ENCODE results near the gene MYO18B.

The MYO18B gene

GRCh38 chr22:26008587-26008986 is 266.6 kb downstream of the MYO18B start:
- DNase-seq = no peak

DNA sequence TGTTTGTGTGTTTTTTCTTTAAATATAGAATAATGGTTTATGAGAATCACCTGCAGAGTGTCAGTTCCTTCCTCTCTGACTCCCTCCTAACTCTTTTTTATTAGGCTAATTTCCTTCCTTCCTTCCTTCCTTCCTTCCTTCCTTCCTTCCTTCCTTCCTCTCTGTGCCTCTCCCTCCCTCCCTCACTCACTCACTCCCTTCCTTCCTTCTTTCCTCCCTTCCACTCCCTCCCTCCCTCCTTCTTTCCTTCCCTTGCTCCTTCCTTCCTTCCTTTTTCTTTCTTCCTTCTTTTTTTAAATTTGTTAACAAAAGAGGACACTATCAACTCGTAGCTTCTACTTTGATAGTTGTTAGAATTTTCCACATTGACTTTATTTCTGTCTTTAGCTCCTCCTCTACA is 274.9 kb downstream of the MYO18B start:
- no peak for DNase-seq

DNA sequence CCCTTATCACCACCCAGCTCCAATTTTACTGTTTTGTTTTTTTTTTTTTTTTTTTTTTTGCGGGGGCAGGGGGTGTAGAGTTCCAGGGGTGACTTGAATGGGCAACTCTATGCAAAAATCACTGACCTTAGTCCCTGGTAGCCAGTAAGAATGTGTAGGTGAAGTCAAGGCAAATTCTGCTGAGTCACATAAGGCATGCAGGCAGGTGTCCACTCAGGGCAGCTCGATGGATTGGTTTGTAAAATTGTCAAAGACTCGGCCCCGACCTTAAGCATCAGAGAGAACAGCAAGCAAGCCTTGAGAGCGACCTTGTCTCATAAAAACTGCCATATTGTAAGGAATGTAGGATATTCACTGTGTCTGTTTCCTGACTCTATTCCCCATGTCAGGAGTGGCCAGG is 275.9 kb downstream of the MYO18B start:
- DNase-seq = no peak

DNA sequence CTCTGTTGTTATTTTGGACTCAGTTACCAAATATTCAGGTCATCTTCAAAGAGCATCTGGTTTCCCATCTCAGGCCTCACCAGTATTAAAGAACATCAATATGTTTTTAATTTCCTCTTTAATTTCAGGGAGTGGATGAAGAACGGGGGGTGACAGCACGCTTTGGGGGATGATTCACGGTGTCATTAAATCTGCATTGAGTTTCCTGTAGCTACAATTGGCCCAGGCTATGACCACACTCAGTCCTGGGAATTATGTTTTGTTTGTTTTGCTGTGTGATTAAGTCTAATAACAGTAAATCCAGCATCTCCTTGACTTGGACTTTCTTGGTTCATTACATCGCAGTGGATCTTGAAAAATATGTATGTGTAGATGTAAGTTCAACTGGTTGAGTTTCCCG is 277.6 kb downstream of the MYO18B start:
- DNase-seq = no peak

GRCh38 chr22:26021516-26021915 is 279.5 kb downstream of the MYO18B start:
- no peak for DNase-seq

DNA sequence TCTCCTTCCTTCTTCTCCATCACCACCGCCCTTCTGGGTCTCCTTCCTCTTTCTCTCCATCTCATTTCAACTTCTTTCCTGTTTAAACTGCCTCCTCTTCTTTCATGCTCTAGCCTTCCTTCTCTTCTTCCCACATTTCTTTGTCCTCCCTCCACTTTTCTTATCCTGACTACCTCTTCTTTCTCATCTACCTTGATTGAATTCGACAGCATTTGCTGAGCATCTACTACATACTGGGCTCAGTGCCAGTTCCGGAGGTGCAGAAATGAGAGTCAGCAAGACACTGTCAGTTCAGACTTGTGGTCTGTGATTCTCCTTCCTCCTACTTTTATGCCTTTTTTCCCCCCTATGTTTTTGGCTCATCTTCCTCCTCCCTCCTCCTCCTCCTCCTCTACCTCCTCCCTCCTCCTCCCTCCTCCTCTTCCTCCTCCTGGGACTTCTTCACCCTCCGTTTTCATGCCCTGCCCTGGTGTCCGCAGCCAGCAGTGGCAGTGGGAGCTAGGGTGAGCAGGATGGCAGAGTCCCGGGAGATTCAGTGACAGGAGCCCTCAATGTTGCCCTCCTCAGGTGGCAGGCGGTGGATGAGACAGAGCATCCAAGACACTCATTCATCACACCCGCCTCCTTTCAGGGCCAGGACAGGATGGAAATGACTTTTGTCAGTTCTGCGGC is 281.3 kb downstream of the MYO18B start:
- DNase-seq = no peak

DNA sequence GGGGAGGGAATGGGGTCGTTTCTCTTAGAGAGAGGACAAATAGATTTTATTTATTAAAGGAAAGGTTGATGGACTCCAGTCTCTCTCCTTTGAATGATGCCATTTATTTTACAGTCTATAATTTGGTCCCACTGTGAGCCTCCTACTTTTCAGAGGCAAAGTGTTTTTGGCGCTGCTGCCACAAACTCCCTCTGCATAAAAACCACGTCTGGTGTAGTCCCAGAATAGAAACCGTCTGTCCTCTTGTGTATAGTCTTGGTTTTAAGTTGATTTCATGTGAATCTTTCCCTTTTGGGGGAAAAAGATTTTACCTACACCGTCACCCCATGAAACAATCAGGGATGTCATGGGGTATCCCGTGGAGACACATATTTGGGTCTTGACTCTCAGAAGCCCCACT is 283.6 kb downstream of the MYO18B start:
- no peak for DNase-seq

GRCh38 chr22:26027341-26027740 is 285.4 kb downstream of the MYO18B start:
- DNase-seq = no peak

DNA sequence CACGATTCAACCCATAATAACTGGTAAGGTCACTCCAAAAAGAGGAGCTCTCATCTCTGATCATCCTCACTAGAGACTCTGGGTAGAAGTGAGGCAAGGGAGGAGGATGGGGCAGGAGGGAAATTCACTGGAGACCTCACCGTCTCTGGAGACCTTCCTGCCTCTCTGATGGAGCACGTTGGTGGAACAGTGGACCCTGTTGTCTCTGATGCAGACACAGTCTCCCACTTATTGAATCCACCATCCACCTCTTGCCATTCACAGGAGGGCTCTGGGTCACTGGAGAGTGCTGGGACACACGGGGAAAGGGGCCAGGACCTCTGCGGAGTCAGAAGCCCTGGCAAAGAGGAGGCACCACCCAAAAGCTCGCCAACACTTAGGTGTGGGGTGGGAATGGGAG is 289.7 kb downstream of the MYO18B start:
- no peak for DNase-seq

DNA sequence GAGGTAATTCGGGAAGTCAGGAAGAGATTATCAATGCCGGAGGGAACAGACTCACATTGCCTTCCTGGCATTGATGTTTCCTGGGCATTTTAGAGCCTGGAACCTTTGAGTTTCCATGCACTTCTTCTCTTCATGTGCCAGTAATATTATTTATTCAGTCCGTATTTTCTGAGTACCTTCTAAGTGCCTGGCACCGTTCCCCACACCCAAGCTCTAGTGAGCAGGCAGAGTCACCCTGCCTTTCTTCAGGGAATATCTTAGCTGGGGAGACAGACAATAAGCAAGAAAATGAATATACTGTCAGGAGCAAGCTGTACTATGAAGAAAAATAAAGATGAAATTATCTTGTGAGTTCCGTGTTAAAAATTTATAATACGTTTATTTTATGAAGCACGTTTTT is 291.1 kb downstream of the MYO18B start:
- no peak for DNase-seq

- no peak for DNase-seq
Observed at GRCh38 chr22:26033586-26033985, 291.6 kb downstream of the MYO18B start.

DNA sequence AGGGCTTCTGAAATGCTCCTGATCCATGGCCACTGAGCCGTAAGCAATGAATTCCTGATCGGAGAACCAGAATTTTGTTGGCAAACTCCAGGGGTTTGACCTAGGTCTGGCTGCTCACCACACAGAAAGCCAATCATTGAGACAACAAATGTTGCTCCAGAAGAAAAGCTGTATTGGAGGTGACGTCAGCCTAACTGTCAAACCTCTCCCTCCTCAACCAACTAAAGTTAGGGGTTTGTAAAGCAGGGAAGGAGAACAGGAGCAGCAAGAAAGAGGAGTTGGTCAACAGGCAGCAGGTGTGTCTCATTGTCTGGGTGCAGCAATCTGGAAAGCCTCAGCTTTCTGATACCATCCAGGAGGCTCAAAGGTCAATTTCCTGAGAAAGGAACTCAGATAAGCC is 293.5 kb downstream of the MYO18B start:
- no peak for DNase-seq

- DNase-seq = no peak
Observed at GRCh38 chr22:26038365-26038764, 296.4 kb downstream of the MYO18B start.

DNA sequence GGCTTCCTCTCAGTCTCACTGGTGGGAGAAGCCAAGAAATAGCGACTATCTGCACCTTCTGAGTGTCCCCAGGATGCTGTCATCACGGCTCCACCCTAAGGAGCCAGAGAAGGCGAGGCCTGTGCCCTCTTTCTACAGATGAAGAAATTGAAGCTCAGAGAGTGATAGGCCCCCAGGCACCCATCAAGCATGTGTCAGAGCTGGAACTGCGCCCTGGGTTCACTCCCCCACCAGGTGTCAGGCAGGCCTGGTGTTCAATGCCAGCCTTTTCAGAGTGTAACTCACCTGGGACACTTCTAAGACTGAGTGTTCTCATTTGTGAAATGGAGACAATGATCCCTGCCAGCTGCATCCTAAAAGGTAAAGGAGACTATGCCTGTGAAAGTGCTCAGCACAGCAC is 299.9 kb downstream of the MYO18B start:
- DNase-seq = no peak

DNA sequence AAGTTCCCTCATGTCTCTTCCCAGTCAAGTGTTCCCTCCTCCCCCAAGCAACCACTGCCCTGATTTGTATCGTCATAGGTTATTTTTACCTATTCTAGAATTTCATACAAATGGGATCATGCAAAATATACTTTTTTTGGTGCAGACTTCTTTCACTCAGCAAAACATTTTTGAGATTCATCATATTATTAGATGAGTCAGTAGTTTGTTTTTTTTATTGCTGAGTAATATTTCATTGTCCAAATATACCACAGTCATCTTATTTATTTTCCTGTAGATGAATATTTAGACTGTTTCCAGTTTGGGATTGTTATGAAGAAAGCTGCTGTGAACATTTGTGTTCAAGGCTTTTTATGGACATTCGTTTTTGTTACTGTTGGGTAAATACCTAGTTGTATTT is 301.0 kb downstream of the MYO18B start:
- no peak for DNase-seq

DNA sequence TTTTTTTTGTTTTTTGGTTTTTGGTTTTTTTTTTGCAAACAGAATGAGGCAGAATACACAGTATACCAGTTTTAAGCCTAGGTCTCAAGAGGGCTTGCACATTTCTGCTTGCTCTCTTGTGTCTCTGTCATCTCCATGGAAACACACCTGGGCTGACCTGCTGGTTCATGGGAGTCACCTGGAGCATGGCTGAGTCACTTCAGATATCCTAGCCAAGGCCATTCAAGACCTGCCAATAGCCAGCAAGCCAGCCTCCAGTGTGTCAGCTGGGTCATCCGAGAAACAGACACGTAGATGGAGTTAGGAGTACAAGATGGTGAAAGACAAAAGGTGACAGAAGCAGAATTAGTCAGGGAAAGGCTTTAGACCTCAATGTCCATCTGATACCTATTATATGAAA is 303.1 kb downstream of the MYO18B start:
- DNase-seq = no peak

GRCh38 chr22:26045860-26046259 is 303.9 kb downstream of the MYO18B start:
- no peak for DNase-seq

GRCh38 chr22:26047516-26047915 is 305.5 kb downstream of the MYO18B start:
- DNase-seq = no peak

GRCh38 chr22:26047920-26048319 is 305.9 kb downstream of the MYO18B start:
- DNase-seq = no peak

- DNase-seq = no peak
Observed at GRCh38 chr22:26050079-26050478, 308.1 kb downstream of the MYO18B start.

- no peak for DNase-seq
Observed at GRCh38 chr22:26053737-26054316, 311.8 kb downstream of the MYO18B start.

- no peak for DNase-seq
Observed at GRCh38 chr22:26054841-26055605, 313.0 kb downstream of the MYO18B start.

GRCh38 chr22:26055693-26056092 is 313.7 kb downstream of the MYO18B start:
- no peak for DNase-seq

- no peak for DNase-seq
Observed at GRCh38 chr22:26056455-26057200, 314.6 kb downstream of the MYO18B start.
